Measurements from ENCODE around the gene RGS4. TPM values are rescaled to one million over a fixed set of nuclear protein-coding genes. Genes with fewer than 3 reads are reported as not detected.

RGS4 gene
- total RNA-seq, 1 experiment from 2014 or later: not detected

GRCh38 chr1:163124812-163125211 lies 55.7 kb downstream of the RGS4 start:
- no peak overlapping the region for H3K4ac ChIP-seq (ENCODE audit: low read depth, low read length)
- Mint-ChIP-seq H3K9me3 (no peaks in the 10 kb centered on the region), H3K27ac (no peak overlapping the region; a peak in 1 of 7 replicates), H3K4me3 (no peak overlapping the region), H3K4me1 (no peaks in the 10 kb centered on the region), H3K27me3 (ENCODE audit: low read depth) (no peaks in the 10 kb centered on the region; the same call in 1 of the 2 replicates), H3K36me3 (ENCODE audit: insufficient read depth in 1 of 3, low read depth in 3 of 3) (no peaks in the 10 kb centered on the region)
- no peaks in the 10 kb centered on the region for H3K23me2 ChIP-seq (ENCODE audit: insufficient read length, low read depth, low read length, poor library complexity, severe bottlenecking)
- no peak overlapping the region for H4K91ac ChIP-seq (ENCODE audit: insufficient read length, low read depth, low read length)
- no peaks in the 10 kb centered on the region for H4K20me1 ChIP-seq (ENCODE audit: control insufficient read depth, insufficient read depth, insufficient read length)
- H3K9ac ChIP-seq (ENCODE audit: extremely low read depth, insufficient read length, low read length): no peak overlapping the region
- H3K56ac ChIP-seq (ENCODE audit: insufficient read length, low read depth, low read length): no peak overlapping the region
- TF ChIP-seq, protein P1, sequence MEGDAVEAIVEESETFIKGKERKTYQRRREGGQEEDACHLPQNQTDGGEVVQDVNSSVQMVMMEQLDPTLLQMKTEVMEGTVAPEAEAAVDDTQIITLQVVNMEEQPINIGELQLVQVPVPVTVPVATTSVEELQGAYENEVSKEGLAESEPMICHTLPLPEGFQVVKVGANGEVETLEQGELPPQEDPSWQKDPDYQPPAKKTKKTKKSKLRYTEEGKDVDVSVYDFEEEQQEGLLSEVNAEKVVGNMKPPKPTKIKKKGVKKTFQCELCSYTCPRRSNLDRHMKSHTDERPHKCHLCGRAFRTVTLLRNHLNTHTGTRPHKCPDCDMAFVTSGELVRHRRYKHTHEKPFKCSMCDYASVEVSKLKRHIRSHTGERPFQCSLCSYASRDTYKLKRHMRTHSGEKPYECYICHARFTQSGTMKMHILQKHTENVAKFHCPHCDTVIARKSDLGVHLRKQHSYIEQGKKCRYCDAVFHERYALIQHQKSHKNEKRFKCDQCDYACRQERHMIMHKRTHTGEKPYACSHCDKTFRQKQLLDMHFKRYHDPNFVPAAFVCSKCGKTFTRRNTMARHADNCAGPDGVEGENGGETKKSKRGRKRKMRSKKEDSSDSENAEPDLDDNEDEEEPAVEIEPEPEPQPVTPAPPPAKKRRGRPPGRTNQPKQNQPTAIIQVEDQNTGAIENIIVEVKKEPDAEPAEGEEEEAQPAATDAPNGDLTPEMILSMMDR (conservative IDR thresholded peaks at IDR 0.05): no peak
- no peak for DNase-seq
- H2BK12ac ChIP-seq (ENCODE audit: insufficient read length, low read depth, low read length): no peak overlapping the region
- H3K4me1 ChIP-seq (ENCODE audit: insufficient read depth, low read length): no peaks in the 10 kb centered on the region
- H2BK5ac ChIP-seq (ENCODE audit: insufficient read length, low read length): no peak overlapping the region
- no CpG with 5 or more reads among the region's 4 CpGs for WGBS (ENCODE audit: extremely low coverage, insufficient read length, low lambda C conversion rate)
- no peaks in the 10 kb centered on the region for H3K79me1 ChIP-seq (ENCODE audit: insufficient read depth, low read depth, low read length, poor library complexity, severe bottlenecking)
- no peak overlapping the region for H3K23ac ChIP-seq (ENCODE audit: insufficient read length, low read depth, low read length)
- no peak overlapping the region for H2BK120ac ChIP-seq (ENCODE audit: low read depth, low read length, poor library complexity, severe bottlenecking)
- no peak overlapping the region for H3K27ac ChIP-seq (ENCODE audit: insufficient read length, low read depth, low read length)
- no peak overlapping the region for H2AK5ac ChIP-seq (ENCODE audit: insufficient read length, low read length)
- H3K79me2 ChIP-seq (ENCODE audit: insufficient read depth, low read length): no peaks in the 10 kb centered on the region
- H4K5ac ChIP-seq (ENCODE audit: insufficient read length, low read depth, low read length): no peak overlapping the region
- H3K9me3 ChIP-seq (ENCODE audit: control insufficient read depth, low read depth, low read length): no peaks in the 10 kb centered on the region
- H2BK15ac ChIP-seq (ENCODE audit: low read depth, low read length): no peak overlapping the region
- no peak overlapping the region for H3K18ac ChIP-seq (ENCODE audit: insufficient read length, low read depth, low read length)
- H4K8ac ChIP-seq (replicated peaks; ENCODE audit: insufficient read length, low read depth, low read length): no peak overlapping the region
- H3K4me2 ChIP-seq (ENCODE audit: insufficient read depth, insufficient read length, low read length): no peak overlapping the region
- H2AFZ ChIP-seq (ENCODE audit: low read length): no peak overlapping the region
- H3K27me3 ChIP-seq (ENCODE audit: insufficient read depth, low read length): no peaks in the 10 kb centered on the region
- no peak overlapping the region for H3K14ac ChIP-seq (ENCODE audit: insufficient read depth, low read length)
- H3T11ph ChIP-seq (ENCODE audit: low read length): no peak overlapping the region
- no peak overlapping the region for H2BK20ac ChIP-seq (ENCODE audit: low read depth, low read length, poor library complexity, severe bottlenecking)

Other genes starting within 250 kb of the RGS4 start
- not detected in 2 replicates for gene CCDC190, start 208.2 kb upstream of the RGS4 start, total RNA-seq (2021)
- gene RGS5, start 133.6 kb downstream of the RGS4 start, total RNA-seq (2021): 30.1 and 33.7 TPM in 2 replicates